Endodermal cell (in vitro differentiated cells): ENCODE measurements around the gene KRT9. TPM values are rescaled to one million over a fixed set of nuclear protein-coding genes. Genes with fewer than 3 reads are reported as not detected.
A peak's percentile ranks its signal among the peaks of the same experiment; 100 is the strongest.

Source experiments
- DNase-seq: peaks from one replicate; pipeline ENCODE4 v3.0.0-alpha.2; 2017
- H3K27ac ChIP-seq: 2 replicates; pipeline ENCODE4 v1.5.1; 2013; ENCODE audit warnings: mild to moderate bottlenecking, low read depth, low read length, moderate library complexity
- H3K27me3 ChIP-seq: 2 replicates; pipeline ENCODE4 v1.6.1; 2013; ENCODE audit warnings: mild to moderate bottlenecking, low read length, moderate library complexity; ENCODE audit not compliant: insufficient read depth, control insufficient read depth, poor library complexity, severe bottlenecking
- H3K36me3 ChIP-seq: 2 replicates; pipeline ENCODE4 v1.7.0; 2013; ENCODE audit warnings: mild to moderate bottlenecking, low read length, moderate library complexity; ENCODE audit not compliant: control insufficient read depth, insufficient read depth
- H3K4me1 ChIP-seq: one replicate; pipeline ENCODE4 v1.7.0; 2013; ENCODE audit warnings: low read length; ENCODE audit not compliant: control insufficient read depth, insufficient read depth
- H3K4me3 ChIP-seq: 2 replicates; pipeline ENCODE4 v1.5.1; 2013; ENCODE audit warnings: mild to moderate bottlenecking, low read length, moderate library complexity
- H3K9ac ChIP-seq: 2 replicates; pipeline ENCODE4 v1.6.1; 2013; ENCODE audit warnings: mild to moderate bottlenecking, low read length, moderate library complexity; ENCODE audit not compliant: poor library complexity, severe bottlenecking; ENCODE audit errors: extremely low read depth
- H3K9me3 ChIP-seq: 2 replicates; pipeline ENCODE4 v1.6.1; 2013; ENCODE audit warnings: mild to moderate bottlenecking, low read length, moderate library complexity; ENCODE audit not compliant: control insufficient read depth
- H3K27ac Mint-ChIP-seq: 2 replicates; pipeline ENCODE4 v1.8.0; 2020; ENCODE audit warnings: mixed read lengths
- H3K27me3 Mint-ChIP-seq: 2 replicates; pipeline ENCODE4 v1.8.0; 2021; ENCODE audit warnings: mild to moderate bottlenecking, mixed read lengths; ENCODE audit not compliant: insufficient read depth
- H3K36me3 Mint-ChIP-seq: 2 replicates; pipeline ENCODE4 v1.8.0; 2020; ENCODE audit warnings: low read depth, mixed read lengths
- H3K4me1 Mint-ChIP-seq: 2 replicates; pipeline ENCODE4 v1.8.0; 2020; ENCODE audit warnings: mixed read lengths
- H3K4me3 Mint-ChIP-seq: 2 replicates; pipeline ENCODE4 v1.8.0; 2020; ENCODE audit warnings: mild to moderate bottlenecking, moderate library complexity, mixed read lengths
- H3K9me3 Mint-ChIP-seq: 2 replicates; pipeline ENCODE4 v1.8.0; 2020; ENCODE audit warnings: mild to moderate bottlenecking, mixed read lengths
- WGBS, 2 experiments: methylation state at CpG; one replicate each; pipeline versions ENCODE4 v1.1.5 to v1.1.7; 2013; ENCODE audit warnings: missing lambda C conversion rate in 2 of 2, mixed read lengths in 1 of 2; ENCODE audit not compliant: insufficient coverage in 1 of 2, insufficient read length in 1 of 2; 5-methylcytosine and 5-hydroxymethylcytosine counted together
- total RNA-seq, 2 donors: library from RNA; stranded (reverse); fragmentation: NEBNext Ultra II Directional in 1 of 2; extraction: Animal tissue kit (Norgen Biotek cat#: 25700) in 1 of 2; gene quantifications; 2 replicates in 1 of 2; 3 replicates in 1 of 2; pipeline ENCODE4 v1.2.1, GENCODE V29; 2021
- TF ChIP-seq, protein P1 (sequence below): fragments of 200-600 bp; sonication (generic); conservative IDR thresholded peaks from 2 replicates; pipeline ENCODE4 v1.5.0; 2021; ENCODE audit warnings: antibody characterized with exemption, mild to moderate bottlenecking

KRT9 gene
- total RNA-seq, 2 donors from 2014 or later = not detected

GRCh38 chr17:41595585-41595984 is 23.7 kb upstream of the KRT9 start:
- Histone ChIP-seq H3K27ac (no peak overlapping the region), H3K36me3 (no peaks in the 10 kb centered on the region), H3K4me3 (no peak overlapping the region), H3K27me3 (no peaks in the 10 kb centered on the region), H3K9me3 (no peaks in the 10 kb centered on the region), H3K4me1 (no peaks in the 10 kb centered on the region), H3K9ac (no peak overlapping the region)
- no peaks in the 10 kb centered on the region for H3K36me3 Mint-ChIP-seq
- H3K27ac Mint-ChIP-seq = no peak overlapping the region
- H3K4me1 Mint-ChIP-seq = no peaks in the 10 kb centered on the region
- no peak for DNase-seq
- H3K4me3 Mint-ChIP-seq = no peak overlapping the region
- H3K27me3 Mint-ChIP-seq = peaks cover 18% of the 10 kb centered on the region
- WGBS, 2 experiments = 83 to 88% methylated on average over 6 to 8 of the region's 8 CpGs
- H3K9me3 Mint-ChIP-seq = no peaks in the 10 kb centered on the region
- TF ChIP-seq, protein P1, sequence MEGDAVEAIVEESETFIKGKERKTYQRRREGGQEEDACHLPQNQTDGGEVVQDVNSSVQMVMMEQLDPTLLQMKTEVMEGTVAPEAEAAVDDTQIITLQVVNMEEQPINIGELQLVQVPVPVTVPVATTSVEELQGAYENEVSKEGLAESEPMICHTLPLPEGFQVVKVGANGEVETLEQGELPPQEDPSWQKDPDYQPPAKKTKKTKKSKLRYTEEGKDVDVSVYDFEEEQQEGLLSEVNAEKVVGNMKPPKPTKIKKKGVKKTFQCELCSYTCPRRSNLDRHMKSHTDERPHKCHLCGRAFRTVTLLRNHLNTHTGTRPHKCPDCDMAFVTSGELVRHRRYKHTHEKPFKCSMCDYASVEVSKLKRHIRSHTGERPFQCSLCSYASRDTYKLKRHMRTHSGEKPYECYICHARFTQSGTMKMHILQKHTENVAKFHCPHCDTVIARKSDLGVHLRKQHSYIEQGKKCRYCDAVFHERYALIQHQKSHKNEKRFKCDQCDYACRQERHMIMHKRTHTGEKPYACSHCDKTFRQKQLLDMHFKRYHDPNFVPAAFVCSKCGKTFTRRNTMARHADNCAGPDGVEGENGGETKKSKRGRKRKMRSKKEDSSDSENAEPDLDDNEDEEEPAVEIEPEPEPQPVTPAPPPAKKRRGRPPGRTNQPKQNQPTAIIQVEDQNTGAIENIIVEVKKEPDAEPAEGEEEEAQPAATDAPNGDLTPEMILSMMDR = no peak

DNA sequence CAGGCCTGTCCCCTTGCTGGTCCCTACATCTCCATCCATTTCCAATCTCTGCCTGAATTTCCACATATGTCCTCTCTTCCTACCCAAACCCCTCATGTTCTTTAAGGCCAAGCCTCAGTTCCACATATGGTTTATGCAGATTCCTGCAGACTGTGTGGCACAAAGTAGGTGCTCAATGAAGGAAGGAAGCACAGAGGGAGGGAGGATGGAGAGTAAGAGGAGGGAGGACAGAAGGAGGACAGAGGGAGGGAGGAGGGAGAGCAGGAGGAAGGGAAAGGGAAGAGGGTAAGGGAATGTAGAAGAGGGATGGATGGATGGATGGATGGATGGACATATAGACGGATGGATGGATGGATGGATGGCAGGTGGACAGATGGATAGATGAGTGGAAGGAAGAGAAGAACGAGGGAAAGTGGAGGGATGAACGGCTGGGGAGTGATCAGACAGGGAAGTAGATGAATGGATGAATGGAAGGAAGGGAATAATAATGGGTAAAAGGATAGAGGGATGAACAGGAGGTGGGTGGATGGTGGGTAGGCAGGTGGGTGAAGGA is 22.6 kb upstream of the KRT9 start:
- H3K9me3 Mint-ChIP-seq = no peaks in the 10 kb centered on the region
- Histone ChIP-seq H3K4me3 (no peak overlapping the region), H3K4me1 (no peaks in the 10 kb centered on the region), H3K27ac (no peak overlapping the region), H3K27me3 (no peaks in the 10 kb centered on the region), H3K9me3 (no peaks in the 10 kb centered on the region), H3K9ac (no peak overlapping the region), H3K36me3 (no peaks in the 10 kb centered on the region)
- TF ChIP-seq, protein P1 = no peak
- no peaks in the 10 kb centered on the region for H3K36me3 Mint-ChIP-seq
- WGBS, 2 experiments = 58 to 67% methylated on average over 3 of the region's 3 CpGs
- no peak for DNase-seq
- no peak overlapping the region for H3K4me3 Mint-ChIP-seq
- H3K27me3 Mint-ChIP-seq = peaks cover 18% of the 10 kb centered on the region
- H3K27ac Mint-ChIP-seq = no peak overlapping the region
- no peaks in the 10 kb centered on the region for H3K4me1 Mint-ChIP-seq

DNA sequence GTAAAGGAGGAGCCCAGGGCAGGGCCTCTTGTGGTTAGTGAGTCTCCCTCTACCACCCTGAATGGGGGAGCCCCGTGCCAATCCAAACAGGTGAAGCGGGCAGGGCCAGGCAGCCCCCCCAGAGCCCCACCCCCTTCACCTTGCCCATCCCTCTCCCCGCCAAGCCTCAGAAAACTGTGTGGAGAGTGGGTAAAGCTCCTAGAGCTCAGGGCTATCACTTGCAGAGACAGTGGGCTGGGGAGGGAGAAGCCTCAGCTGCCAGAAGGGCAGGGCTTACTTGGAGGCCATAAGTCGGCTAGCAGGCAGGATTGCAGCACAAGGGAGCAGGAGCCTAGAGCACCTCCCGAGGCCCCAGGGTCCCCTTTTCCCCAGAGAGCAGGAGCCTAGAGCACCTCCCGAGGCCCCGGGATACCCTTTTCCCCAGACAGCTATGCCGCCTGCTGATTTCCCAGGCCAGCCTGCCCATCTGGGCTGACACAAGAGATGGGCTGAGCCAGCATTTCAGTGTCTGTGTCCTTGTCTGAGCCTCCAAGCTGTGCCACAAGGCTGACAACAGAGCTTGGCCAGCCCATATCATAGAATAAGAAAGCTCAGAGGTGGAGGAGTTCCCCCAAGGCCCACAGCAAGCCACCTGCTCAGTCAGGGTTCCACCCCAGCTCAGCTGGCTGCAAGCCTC is 21.6 kb upstream of the KRT9 start:
- H3K27me3 Mint-ChIP-seq = peaks cover 20% of the 10 kb centered on the region
- H3K27ac ChIP-seq = no peak overlapping the region
- 79% methylated on average over 4 to 8 of the region's 8 CpGs for WGBS, 2 experiments
- no peak overlapping the region for H3K4me3 Mint-ChIP-seq
- H3K36me3 ChIP-seq = no peaks in the 10 kb centered on the region
- H3K4me1 ChIP-seq = no peaks in the 10 kb centered on the region
- peak; percentile 53 for DNase-seq
- H3K27ac Mint-ChIP-seq = no peak overlapping the region
- H3K27me3 ChIP-seq = no peaks in the 10 kb centered on the region
- H3K9ac ChIP-seq = no peak overlapping the region
- no peak overlapping the region for H3K4me3 ChIP-seq
- H3K9me3 ChIP-seq = no peaks in the 10 kb centered on the region
- H3K4me1 Mint-ChIP-seq = no peaks in the 10 kb centered on the region
- no peaks in the 10 kb centered on the region for H3K9me3 Mint-ChIP-seq
- TF ChIP-seq, protein P1 = no peak
- no peaks in the 10 kb centered on the region for H3K36me3 Mint-ChIP-seq
